Umbilical cord (tissue), 2 donors: ENCODE measurements around the gene RBM43. TPM values are rescaled to one million over a fixed set of nuclear protein-coding genes. Genes with fewer than 3 reads are reported as not detected.

Source experiments
- DNase-seq: peaks from one replicate; pipeline ENCODE4 v3.0.0-alpha.2; 2015; ENCODE audit warnings: low spot score
- total RNA-seq: library from RNA; depleted of rRNA; stranded (reverse); fragments of >200 nt; gene quantifications from one replicate; pipeline ENCODE4 v1.2.3, GENCODE V29; 2014; ENCODE audit warnings: low replicate concordance; ENCODE audit not compliant: insufficient read depth

RBM43 gene
- total RNA-seq, 1 donor from 2014 or later, result 11.3 TPM

DNA sequence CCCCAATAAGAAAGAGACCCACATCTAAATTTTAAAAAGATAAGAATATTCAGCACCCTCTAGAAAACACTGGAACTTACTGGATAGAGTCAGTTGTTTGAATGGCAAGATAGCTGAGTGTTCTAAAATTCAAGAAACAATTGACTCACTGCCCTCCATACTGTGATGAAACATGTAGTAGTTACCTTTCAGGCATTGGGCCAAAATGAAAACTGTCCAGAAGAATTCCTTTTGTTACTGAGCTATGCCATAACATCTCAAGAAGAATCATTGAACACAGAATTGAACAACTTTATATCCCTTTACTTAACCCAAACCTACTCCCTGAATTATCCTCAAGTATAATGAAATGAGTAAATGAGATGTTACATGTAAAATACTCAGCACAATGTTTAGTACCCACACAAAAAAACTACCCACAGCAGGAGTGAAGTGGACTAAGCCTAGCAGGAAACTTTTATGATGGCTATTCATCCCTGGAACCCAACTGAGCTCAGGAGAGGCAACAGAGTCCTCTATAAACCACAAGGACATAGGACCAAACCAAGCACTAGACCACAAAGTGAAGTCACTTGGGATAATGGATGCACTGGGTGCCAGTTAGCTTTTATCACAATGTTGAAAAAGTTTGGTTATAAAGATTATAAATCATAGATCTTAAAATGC lies 32.7 kb downstream of the RBM43 start:
- DNase-seq, result no peak

GRCh38 chr2:151217343-151217742 lies 44.3 kb downstream of the RBM43 start:
- DNase-seq, result no peak

DNA sequence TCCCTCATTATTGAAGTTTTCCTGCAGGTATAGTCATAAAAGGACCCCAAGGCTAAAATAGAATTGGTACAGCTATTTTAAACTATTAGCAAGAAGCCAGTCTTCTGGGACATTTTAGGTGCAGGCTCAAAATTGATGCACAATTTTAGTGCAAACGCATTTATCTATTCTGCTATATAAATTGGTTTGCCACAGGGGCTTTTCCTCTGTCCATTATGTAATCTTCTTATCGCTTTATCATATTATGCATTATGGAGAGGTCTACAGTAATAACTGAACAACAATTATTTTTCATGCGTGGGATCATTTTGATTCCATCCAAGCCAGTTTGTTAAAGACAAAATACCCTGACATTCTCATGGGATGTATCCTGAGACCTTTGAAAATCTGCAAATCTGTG lies 54.6 kb downstream of the RBM43 start:
- no peak for DNase-seq

DNA sequence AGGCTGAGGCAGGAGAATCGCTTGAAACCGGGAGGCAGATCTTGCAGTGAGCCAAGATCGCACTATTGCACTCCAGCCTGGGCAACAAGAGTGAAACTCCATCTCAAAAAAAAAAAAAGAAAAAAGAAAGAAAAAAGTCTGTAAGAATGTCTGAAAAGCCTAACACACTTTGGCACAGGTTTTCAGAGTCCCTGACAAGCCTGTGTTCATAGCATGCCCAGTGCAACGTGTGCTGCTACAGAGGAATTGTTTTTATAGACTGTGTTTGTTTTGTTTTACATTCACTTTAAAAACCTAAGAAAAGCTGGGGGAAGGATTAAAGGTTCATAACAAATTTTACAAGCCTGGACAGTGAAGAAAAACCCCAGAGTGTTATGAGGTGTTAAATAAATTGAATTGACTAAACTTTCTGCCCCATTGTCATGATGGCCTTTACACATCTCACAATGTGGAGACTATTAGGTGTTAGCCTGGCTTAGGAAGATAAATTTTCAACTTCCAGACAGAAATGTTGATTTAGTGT lies 55.2 kb downstream of the RBM43 start:
- DNase-seq, result no peak

- DNase-seq, result no peak
Observed at GRCh38 chr2:151205571-151205970, 56.1 kb downstream of the RBM43 start.

- DNase-seq, result no peak
Observed at GRCh38 chr2:151204756-151205155, 56.9 kb downstream of the RBM43 start.

DNA sequence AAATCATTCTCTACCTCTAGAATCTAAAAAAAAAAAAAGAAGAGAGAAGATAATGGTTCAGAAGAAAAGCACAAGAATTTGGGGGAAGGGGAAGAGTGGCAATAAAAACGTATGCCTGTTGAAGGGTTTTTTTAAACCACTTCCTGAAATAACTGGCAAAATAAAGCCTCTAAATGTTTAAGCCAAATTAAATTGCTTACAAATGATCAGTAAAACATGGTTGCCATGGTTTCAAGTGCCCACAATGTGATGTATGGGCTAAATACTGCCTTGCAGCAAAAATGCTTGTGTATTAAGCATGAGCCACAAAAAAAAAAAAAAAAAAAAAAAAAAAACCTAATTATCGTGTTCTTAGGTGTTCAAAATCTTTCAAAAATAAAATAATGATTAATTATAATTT lies 60.8 kb downstream of the RBM43 start:
- no peak for DNase-seq

GRCh38 chr2:151200277-151200676 lies 61.4 kb downstream of the RBM43 start:
- DNase-seq, result peak; percentile 26

GRCh38 chr2:151198645-151199044 lies 63.0 kb downstream of the RBM43 start:
- DNase-seq, result no peak

Other genes with a start within 250 kb of the RBM43 start
- gene NMI, start 27.8 kb upstream of the RBM43 start, total RNA-seq, result 13.0 TPM
- 13.7 TPM for gene TNFAIP6, start 95.7 kb upstream of the RBM43 start, total RNA-seq
- 63.1 TPM for gene RIF1, start 148.0 kb upstream of the RBM43 start, total RNA-seq